NT2/D1 (cell line): Measurements from ENCODE around the gene HINFP.

Experiments used
- SUZ12 ChIP-seq: IDR thresholded peaks from 2 replicates; pipeline ENCODE4 v1.6.1; 2011; ENCODE audit not compliant: insufficient read length, insufficient read depth; ENCODE audit errors: extremely low read depth
- YY1 ChIP-seq: IDR thresholded peaks from 2 replicates; pipeline ENCODE4 v1.6.1; 2011; ENCODE audit not compliant: insufficient read length, insufficient read depth
- ZNF274 ChIP-seq: IDR thresholded peaks from 2 replicates; pipeline ENCODE4 v1.6.1; 2011; ENCODE audit warnings: mild to moderate bottlenecking, low read depth, low read length

DNA sequence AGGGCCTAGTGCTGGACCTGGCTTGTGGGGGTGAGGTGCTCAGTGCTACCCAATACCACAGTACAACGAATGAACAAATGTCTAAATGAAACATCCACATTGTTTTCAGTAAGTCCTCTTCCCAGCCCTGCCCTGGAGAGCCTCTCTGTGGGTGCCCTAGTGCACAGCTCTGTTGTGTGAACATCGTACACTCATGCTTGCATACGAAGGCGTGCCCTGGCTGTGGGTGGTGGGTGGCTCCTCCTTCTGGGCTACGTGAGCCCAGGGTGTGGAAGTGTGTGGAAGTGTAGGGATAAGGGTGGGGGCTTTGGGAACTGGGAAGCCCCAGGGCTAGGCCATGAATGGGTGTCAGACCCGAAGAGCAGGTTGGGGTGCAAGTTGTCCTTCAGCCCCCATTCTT lies 46.6 kb downstream of the HINFP start:
- TF ChIP-seq YY1 (no peak), SUZ12 (no peak), ZNF274 (no peak)
